Activated naive CD8-positive, alpha-beta T cell treated with anti-CD3 and anti-CD28 coated beads, Interleukin-2, amount 50 U/mL, for 16 hours (primary cell): Measurements from ENCODE around the gene RTN4.

Experiments
- DNase-seq: peaks from one replicate; pipeline ENCODE4 v3.0.0-alpha.2; 2020; ENCODE audit warnings: low read depth, low spot score

Gene RTN4

GRCh38 chr2:55033921-55034320 lies 16.3 kb downstream of the RTN4 start:
- DNase-seq = no peak

- no peak for DNase-seq
Observed at GRCh38 chr2:55033076-55033742, 17.0 kb downstream of the RTN4 start.

GRCh38 chr2:55031505-55031904 lies 18.7 kb downstream of the RTN4 start:
- no peak for DNase-seq

- DNase-seq = no peak
Observed at GRCh38 chr2:55030766-55031165, 19.5 kb downstream of the RTN4 start.

GRCh38 chr2:55029098-55029497 lies 21.2 kb downstream of the RTN4 start:
- DNase-seq = no peak

- DNase-seq = no peak
Observed at GRCh38 chr2:55027226-55027625, 23.0 kb downstream of the RTN4 start.

- no peak for DNase-seq
Observed at GRCh38 chr2:55026202-55026601, 24.0 kb downstream of the RTN4 start.

- DNase-seq = no peak
Observed at GRCh38 chr2:55025627-55026026, 24.6 kb downstream of the RTN4 start.

GRCh38 chr2:55025082-55025481 lies 25.2 kb downstream of the RTN4 start:
- DNase-seq = no peak

- no peak for DNase-seq
Observed at GRCh38 chr2:55022476-55022875, 27.8 kb downstream of the RTN4 start.

GRCh38 chr2:55019526-55020258 lies 30.6 kb downstream of the RTN4 start:
- no peak for DNase-seq

- no peak for DNase-seq
Observed at GRCh38 chr2:55018619-55019018, 31.6 kb downstream of the RTN4 start.

GRCh38 chr2:55017880-55018279 lies 32.4 kb downstream of the RTN4 start:
- DNase-seq = no peak

GRCh38 chr2:55017428-55017827 lies 32.8 kb downstream of the RTN4 start:
- DNase-seq = no peak

- no peak for DNase-seq
Observed at GRCh38 chr2:55014962-55015939, 35.0 kb downstream of the RTN4 start.

- DNase-seq = no peak
Observed at GRCh38 chr2:55013936-55014335, 36.3 kb downstream of the RTN4 start.

- DNase-seq = no peak
Observed at GRCh38 chr2:55012672-55013484, 37.4 kb downstream of the RTN4 start.

- no peak for DNase-seq
Observed at GRCh38 chr2:55011831-55012671, 38.2 kb downstream of the RTN4 start.

- DNase-seq = no peak
Observed at GRCh38 chr2:55010915-55011314, 39.3 kb downstream of the RTN4 start.

- no peak for DNase-seq
Observed at GRCh38 chr2:55010149-55010591, 40.1 kb downstream of the RTN4 start.
